Loucy (cell line): Measurements from ENCODE around the gene PTCHD4.

Source experiments
- H2AFZ ChIP-seq: fragments of 200-600 bp; sonication (generic); 2 replicates; pipeline ENCODE4 v1.6.0; 2016; ENCODE audit warnings: antibody characterized with exemption, mild to moderate bottlenecking, low read length, moderate library complexity
- H3F3A ChIP-seq: fragments of 200-600 bp; 2 replicates; pipeline ENCODE4 v1.6.0; 2016; ENCODE audit warnings: antibody characterized with exemption, low read depth, mild to moderate bottlenecking
- H3K27me3 ChIP-seq: fragments of 200-600 bp; sonication (generic); 2 replicates; pipeline ENCODE4 v1.6.1; 2014; ENCODE audit warnings: low read length, mild to moderate bottlenecking; ENCODE audit not compliant: insufficient read depth, poor library complexity, severe bottlenecking
- H3K36me3 ChIP-seq: fragments of 200-600 bp; sonication (generic); 2 replicates; pipeline ENCODE4 v1.6.1; 2016; ENCODE audit warnings: low read length; ENCODE audit not compliant: insufficient read depth
- H3K4me1 ChIP-seq: fragments of 200-600 bp; sonication (generic); 2 replicates; pipeline ENCODE4 v1.5.1; 2014; ENCODE audit warnings: low read length, mild to moderate bottlenecking; ENCODE audit not compliant: insufficient read depth, poor library complexity, severe bottlenecking
- H3K4me2 ChIP-seq: fragments of 200-600 bp; sonication (generic); 2 replicates; pipeline ENCODE4 v1.6.0; 2014; ENCODE audit warnings: antibody characterized with exemption, low read length, low read depth, mild to moderate bottlenecking; ENCODE audit not compliant: poor library complexity, severe bottlenecking
- H3K4me3 ChIP-seq: fragments of 200-600 bp; sonication (generic); 2 replicates; pipeline ENCODE4 v1.5.1; 2014; ENCODE audit warnings: low read length, mild to moderate bottlenecking, mixed read lengths; ENCODE audit not compliant: poor library complexity, severe bottlenecking
- H3K79me2 ChIP-seq: fragments of 200-600 bp; sonication (generic); 2 replicates; pipeline ENCODE4 v1.6.1; 2014; ENCODE audit warnings: low read length; ENCODE audit not compliant: insufficient read depth
- H3K9ac ChIP-seq: fragments of 200-600 bp; sonication (generic); 2 replicates; pipeline ENCODE4 v1.6.0; 2014; ENCODE audit warnings: mild to moderate bottlenecking, low read depth, low read length, moderate library complexity; ENCODE audit not compliant: poor library complexity, severe bottlenecking
- H3K9me2 ChIP-seq: fragments of 200-600 bp; sonication (generic); replicated peaks from 2 replicates; pipeline ENCODE4 v1.6.1; 2016; ENCODE audit warnings: low read depth, low read length, mixed read lengths
- H3K9me3 ChIP-seq: fragments of 200-600 bp; sonication (generic); 2 replicates; pipeline ENCODE4 v1.6.1; 2014; ENCODE audit warnings: mild to moderate bottlenecking, antibody characterized with exemption, low read length, low read depth; ENCODE audit not compliant: insufficient read depth
- H4K20me1 ChIP-seq: fragments of 200-600 bp; sonication (generic); 2 replicates; pipeline ENCODE4 v1.6.0; 2014; ENCODE audit warnings: antibody characterized with exemption, low read length, mild to moderate bottlenecking; ENCODE audit not compliant: insufficient read depth, poor library complexity, severe bottlenecking
- EZH2phosphoT487 ChIP-seq: fragments of 200-600 bp; IDR thresholded peaks from 2 replicates; pipeline ENCODE4 v1.6.1; 2018; ENCODE audit warnings: antibody characterized with exemption, mild to moderate bottlenecking, moderate library complexity, borderline replicate concordance
- TF ChIP-seq, protein P1 (sequence below): fragments of 200-600 bp; sonication (generic); conservative IDR thresholded peaks from 2 replicates; pipeline ENCODE4 v1.5.1; 2014; ENCODE audit warnings: mild to moderate bottlenecking, antibody characterized with exemption, low read length

Gene PTCHD4

DNA sequence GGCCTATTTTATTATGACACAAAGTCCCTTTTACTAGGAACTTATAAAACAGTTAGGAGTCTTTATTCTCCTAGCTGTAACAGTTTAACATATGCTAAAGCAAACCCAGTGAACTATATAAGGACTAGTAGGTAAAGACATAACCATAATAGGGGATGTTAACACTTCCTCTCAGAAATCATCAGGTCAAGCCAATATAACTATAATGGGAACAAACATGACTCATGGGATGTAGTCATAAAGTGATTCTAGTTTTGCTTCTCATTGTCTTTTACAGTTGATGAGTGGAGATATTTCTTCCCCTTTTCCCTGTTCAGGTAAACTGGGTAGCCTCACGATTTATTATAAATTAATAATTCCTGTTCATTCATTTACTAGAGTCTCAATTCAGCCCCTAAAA is 9.7 kb downstream of the PTCHD4 start:
- Histone ChIP-seq H4K20me1 (no peaks in the 10 kb centered on the region), H3K36me3 (no peaks in the 10 kb centered on the region), H2AFZ (no peak overlapping the region), H3K4me1 (no peaks in the 10 kb centered on the region), H3K9me2 (no peaks in the 10 kb centered on the region), H3K9me3 (no peaks in the 10 kb centered on the region), H3F3A (no peaks in the 10 kb centered on the region), H3K27me3 (no peaks in the 10 kb centered on the region), H3K9ac (no peak overlapping the region), H3K4me3 (no peak overlapping the region), H3K4me2 (no peak overlapping the region), H3K79me2 (no peaks in the 10 kb centered on the region)
- TF ChIP-seq EZH2phosphoT487 = no peak

DNA sequence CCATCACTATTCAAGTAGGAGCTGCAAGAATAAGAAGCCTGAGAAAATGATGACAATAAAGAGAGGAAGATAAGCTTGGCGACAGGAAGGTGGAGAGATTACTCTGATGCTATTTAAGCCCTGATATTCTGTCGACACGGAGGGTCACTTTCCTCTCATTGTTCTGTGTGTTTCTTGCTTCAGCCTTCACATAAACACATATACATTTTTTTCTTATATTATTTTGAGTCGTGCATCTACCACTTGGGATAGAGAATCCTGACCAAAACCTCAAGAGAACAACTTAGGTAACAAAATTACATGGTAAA is 10.5 kb downstream of the PTCHD4 start:
- H3K4me2 ChIP-seq = no peak overlapping the region
- TF ChIP-seq, protein P1, sequence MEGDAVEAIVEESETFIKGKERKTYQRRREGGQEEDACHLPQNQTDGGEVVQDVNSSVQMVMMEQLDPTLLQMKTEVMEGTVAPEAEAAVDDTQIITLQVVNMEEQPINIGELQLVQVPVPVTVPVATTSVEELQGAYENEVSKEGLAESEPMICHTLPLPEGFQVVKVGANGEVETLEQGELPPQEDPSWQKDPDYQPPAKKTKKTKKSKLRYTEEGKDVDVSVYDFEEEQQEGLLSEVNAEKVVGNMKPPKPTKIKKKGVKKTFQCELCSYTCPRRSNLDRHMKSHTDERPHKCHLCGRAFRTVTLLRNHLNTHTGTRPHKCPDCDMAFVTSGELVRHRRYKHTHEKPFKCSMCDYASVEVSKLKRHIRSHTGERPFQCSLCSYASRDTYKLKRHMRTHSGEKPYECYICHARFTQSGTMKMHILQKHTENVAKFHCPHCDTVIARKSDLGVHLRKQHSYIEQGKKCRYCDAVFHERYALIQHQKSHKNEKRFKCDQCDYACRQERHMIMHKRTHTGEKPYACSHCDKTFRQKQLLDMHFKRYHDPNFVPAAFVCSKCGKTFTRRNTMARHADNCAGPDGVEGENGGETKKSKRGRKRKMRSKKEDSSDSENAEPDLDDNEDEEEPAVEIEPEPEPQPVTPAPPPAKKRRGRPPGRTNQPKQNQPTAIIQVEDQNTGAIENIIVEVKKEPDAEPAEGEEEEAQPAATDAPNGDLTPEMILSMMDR = no peak
- no peak for TF ChIP-seq EZH2phosphoT487
- H3K9ac ChIP-seq = no peak overlapping the region
- H4K20me1 ChIP-seq = no peaks in the 10 kb centered on the region
- H3K9me2 ChIP-seq = no peaks in the 10 kb centered on the region
- no peak overlapping the region for H3K4me3 ChIP-seq
- H3F3A ChIP-seq = no peaks in the 10 kb centered on the region
- no peaks in the 10 kb centered on the region for H3K79me2 ChIP-seq
- H2AFZ ChIP-seq = no peak overlapping the region
- no peaks in the 10 kb centered on the region for H3K27me3 ChIP-seq
- no peaks in the 10 kb centered on the region for H3K36me3 ChIP-seq
- H3K9me3 ChIP-seq = no peaks in the 10 kb centered on the region
- H3K4me1 ChIP-seq = no peaks in the 10 kb centered on the region

DNA sequence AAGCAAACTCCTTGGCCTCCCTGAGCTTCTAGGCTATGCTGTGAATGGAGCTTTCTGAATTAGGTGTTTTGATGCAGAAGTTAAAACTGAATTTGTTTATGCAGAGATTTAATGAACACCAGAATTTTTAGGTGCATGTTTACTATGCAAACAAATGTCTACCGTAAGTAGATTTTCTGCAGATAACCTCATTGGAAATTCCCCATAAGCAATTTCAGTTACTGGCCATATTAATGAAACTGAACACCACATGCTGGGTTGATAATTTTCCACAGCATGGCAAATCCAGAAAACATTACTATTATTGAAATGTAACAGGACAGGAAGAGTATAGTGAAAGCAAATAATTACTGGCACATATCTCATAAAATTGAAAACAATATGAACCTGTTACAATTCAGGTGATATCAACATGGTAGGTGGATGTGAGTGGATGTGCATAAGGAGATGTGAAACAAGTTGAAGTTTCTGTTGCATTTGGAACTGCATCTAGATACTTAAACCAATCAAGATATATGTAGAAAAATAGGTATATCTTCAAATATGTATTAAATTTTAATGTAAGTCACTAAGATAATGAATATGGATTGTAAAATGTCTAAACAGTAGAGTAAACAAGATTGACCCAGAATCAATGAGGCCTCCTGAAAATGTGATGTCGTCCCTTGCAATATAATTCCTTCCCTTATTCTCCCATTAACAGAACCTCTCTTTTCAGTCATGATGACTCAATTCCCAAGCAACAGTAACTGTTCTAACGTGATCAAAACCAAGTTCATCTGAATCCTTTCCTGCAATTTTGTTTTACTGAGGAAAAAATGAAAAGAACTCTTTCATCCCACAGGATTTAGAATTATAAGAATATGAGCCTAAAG is 11.0 kb downstream of the PTCHD4 start:
- H2AFZ ChIP-seq = no peak overlapping the region
- H3K9me3 ChIP-seq = no peaks in the 10 kb centered on the region
- H3K79me2 ChIP-seq = no peaks in the 10 kb centered on the region
- H3K9ac ChIP-seq = no peak overlapping the region
- no peak overlapping the region for H3K4me2 ChIP-seq
- no peaks in the 10 kb centered on the region for H3K27me3 ChIP-seq
- no peaks in the 10 kb centered on the region for H3K9me2 ChIP-seq
- H4K20me1 ChIP-seq = no peaks in the 10 kb centered on the region
- no peaks in the 10 kb centered on the region for H3K36me3 ChIP-seq
- no peaks in the 10 kb centered on the region for H3F3A ChIP-seq
- TF ChIP-seq, protein P1 = no peak
- no peak for TF ChIP-seq EZH2phosphoT487
- H3K4me1 ChIP-seq = no peaks in the 10 kb centered on the region
- H3K4me3 ChIP-seq = no peak overlapping the region

DNA sequence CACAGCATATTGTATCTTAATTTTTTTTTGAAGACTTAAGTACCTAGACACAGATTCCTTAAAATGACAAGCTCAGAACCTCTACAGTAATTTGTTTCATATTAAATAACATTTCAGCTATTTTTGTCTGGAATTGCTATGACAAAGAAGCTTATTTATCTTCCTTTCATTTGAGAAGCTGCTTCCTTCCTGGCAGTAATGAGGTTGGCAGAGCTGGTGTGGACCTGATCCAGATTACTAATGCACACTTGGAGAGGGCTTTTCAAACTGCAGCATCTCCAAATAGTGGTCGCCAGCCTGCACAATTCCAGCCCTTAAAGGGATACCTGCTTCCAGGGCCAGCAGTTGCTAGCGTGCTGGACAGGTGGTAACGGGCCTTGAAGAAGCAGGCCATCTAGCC is 12.1 kb downstream of the PTCHD4 start:
- Histone ChIP-seq H4K20me1 (no peaks in the 10 kb centered on the region), H3F3A (no peaks in the 10 kb centered on the region), H3K9ac (no peak overlapping the region), H3K36me3 (no peaks in the 10 kb centered on the region), H2AFZ (no peak overlapping the region), H3K27me3 (no peaks in the 10 kb centered on the region), H3K4me3 (no peak overlapping the region), H3K4me2 (no peak overlapping the region), H3K9me2 (no peaks in the 10 kb centered on the region), H3K79me2 (no peaks in the 10 kb centered on the region), H3K4me1 (no peaks in the 10 kb centered on the region), H3K9me3 (no peaks in the 10 kb centered on the region)
- TF ChIP-seq, protein P1 = no peak
- TF ChIP-seq EZH2phosphoT487 = no peak
